Measurements from ENCODE around the gene CCDC171.

GRCh38 chr9:15915711-15916110 is 362.9 kb downstream of the CCDC171 start:
- TF ChIP-seq EZH2 (IDR thresholded peaks at IDR 0.05; ENCODE audit: insufficient read depth, low read length) (no peak), CTCF (IDR thresholded peaks at IDR 0.05; ENCODE audit: insufficient read depth, low read depth, low read length) (no peak)

Measured in astrocyte (in vitro differentiated cells and primary cell).